ENCODE measurements around the gene RHCG.

The RHCG gene

DNA sequence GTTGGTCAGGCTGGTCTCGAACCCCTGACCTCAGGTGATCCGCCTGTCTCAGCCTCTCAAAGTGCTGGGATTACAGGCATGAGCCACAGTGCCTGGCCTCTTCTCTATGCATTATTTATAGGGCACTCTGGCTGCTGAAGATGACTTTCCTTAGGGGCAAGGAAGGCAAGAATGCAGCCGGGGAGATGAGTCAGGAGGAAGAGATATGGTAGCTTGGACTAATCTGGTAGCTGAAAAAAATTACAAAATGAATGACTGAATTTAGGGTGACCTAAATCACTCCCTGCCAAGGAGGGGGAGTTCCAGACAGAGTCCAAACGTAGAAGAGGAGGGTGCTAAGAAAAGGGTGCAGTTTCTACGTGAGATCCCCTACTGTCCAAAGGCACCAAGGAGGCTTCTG is 14.2 kb downstream of the RHCG start:
- TF ChIP-seq, protein P1, sequence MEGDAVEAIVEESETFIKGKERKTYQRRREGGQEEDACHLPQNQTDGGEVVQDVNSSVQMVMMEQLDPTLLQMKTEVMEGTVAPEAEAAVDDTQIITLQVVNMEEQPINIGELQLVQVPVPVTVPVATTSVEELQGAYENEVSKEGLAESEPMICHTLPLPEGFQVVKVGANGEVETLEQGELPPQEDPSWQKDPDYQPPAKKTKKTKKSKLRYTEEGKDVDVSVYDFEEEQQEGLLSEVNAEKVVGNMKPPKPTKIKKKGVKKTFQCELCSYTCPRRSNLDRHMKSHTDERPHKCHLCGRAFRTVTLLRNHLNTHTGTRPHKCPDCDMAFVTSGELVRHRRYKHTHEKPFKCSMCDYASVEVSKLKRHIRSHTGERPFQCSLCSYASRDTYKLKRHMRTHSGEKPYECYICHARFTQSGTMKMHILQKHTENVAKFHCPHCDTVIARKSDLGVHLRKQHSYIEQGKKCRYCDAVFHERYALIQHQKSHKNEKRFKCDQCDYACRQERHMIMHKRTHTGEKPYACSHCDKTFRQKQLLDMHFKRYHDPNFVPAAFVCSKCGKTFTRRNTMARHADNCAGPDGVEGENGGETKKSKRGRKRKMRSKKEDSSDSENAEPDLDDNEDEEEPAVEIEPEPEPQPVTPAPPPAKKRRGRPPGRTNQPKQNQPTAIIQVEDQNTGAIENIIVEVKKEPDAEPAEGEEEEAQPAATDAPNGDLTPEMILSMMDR (IDR thresholded peaks at IDR 0.05; ENCODE audit: low read depth, low read length, missing control alignments), result no peak
- H3K4me3 ChIP-seq (ENCODE audit: low read depth, low read length), result no peak overlapping the region
- no peak for DNase-seq (ENCODE audit: low read depth)

GRCh38 chr15:89480505-89480904 is 15.9 kb downstream of the RHCG start:
- TF ChIP-seq, protein P1 (IDR thresholded peaks at IDR 0.05; ENCODE audit: low read depth, low read length, missing control alignments), result no peak
- no peak for DNase-seq (ENCODE audit: low read depth)
- H3K4me3 ChIP-seq (ENCODE audit: low read depth, low read length), result no peak overlapping the region

DNA sequence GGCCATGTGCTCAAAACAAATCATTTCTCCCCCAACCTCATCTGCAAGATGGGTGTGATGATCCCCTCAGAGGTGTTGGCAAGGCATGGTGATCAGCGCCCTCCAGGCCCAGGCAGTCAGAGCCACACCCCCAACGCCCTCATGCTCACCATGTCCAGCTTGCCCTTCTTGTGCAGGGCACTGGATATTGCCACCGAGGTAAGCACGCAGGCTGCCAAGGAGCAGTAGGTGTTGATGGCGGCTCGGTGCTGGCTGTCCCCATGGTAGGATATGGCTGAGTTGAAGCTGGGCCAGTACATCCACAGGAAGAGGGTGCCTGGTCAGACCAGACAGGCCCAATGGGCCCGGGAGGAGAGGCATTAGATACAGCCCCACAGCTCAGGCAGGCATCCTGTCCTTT is 17.2 kb downstream of the RHCG start:
- TF ChIP-seq, protein P1 (IDR thresholded peaks at IDR 0.05; ENCODE audit: low read depth, low read length, missing control alignments), result no peak

GRCh38 chr15:89477411-89478242 is 18.8 kb downstream of the RHCG start:
- DNase-seq (ENCODE audit: low read depth), result no peak
- TF ChIP-seq, protein P1 (IDR thresholded peaks at IDR 0.05; ENCODE audit: low read depth, low read length, missing control alignments), result no peak
- H3K4me3 ChIP-seq (ENCODE audit: low read depth, low read length), result no peak overlapping the region

More for the DNA sequence above, 17.2 kb downstream of the RHCG start:
- H3K4me3 ChIP-seq (ENCODE audit: low read depth, low read length), result no peak overlapping the region
- DNase-seq (ENCODE audit: low read depth), result no peak

- TF ChIP-seq, protein P1 (IDR thresholded peaks at IDR 0.05; ENCODE audit: low read depth, low read length, missing control alignments), result no peak
- H3K4me3 ChIP-seq (ENCODE audit: low read depth, low read length), result no peak overlapping the region
- DNase-seq (ENCODE audit: low read depth), result no peak
These were observed 20.7 kb downstream of the RHCG start for GRCh38 chr15:89475661-89476060.

DNA sequence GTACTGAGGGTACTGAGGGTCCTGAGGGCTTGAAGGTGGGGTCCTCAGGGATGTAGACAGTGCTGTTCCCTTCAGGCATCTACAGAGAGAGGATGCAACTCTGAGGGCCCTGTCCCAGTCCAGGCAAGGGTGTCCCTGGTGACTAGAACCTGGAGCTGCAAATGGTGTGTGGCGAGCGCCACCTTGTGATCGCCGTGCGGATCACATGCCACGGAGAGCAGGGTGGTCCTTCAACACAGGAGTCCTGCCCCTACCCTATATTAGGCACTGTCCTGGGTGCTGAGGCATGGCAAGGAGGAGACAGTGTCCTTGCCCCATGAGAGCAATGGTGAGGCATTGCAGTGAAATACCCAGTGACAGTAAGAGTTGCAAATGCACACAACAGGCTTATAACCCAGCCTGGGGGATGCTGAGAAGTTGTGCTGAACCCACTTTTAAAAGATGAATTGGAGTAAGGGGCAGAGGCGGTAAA is 23.6 kb downstream of the RHCG start:
- H3K4me3 ChIP-seq (ENCODE audit: low read depth, low read length), result no peak overlapping the region
- TF ChIP-seq, protein P1 (IDR thresholded peaks at IDR 0.05; ENCODE audit: low read depth, low read length, missing control alignments), result peak; percentile 95
- peak; percentile 13 for DNase-seq (ENCODE audit: low read depth)

Data from GM12864 (cell line).